ENCODE data around the gene NTRK2.

Gene NTRK2

DNA sequence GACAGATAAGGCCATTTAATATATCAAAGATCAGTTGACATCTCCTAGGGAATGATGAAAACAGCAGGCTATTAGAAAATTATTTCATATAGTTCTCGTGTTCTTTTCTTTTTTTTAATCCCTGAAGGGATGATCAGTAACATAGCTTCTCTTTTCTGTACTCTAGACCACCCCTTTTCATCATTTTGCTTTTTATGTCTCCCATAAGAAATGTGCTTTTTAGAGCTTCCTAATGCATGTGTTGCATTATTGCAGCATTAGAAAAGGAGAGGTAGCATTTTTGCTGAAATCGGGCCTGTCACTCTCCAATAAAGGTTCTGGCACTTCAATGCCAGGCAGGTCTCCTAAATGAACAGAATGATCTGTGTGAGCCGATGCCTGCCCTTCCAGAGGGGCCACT is 143.3 kb downstream of the NTRK2 start:
- H3K4me3 ChIP-seq (ENCODE audit: low read depth, low read length): no peak overlapping the region

DNA sequence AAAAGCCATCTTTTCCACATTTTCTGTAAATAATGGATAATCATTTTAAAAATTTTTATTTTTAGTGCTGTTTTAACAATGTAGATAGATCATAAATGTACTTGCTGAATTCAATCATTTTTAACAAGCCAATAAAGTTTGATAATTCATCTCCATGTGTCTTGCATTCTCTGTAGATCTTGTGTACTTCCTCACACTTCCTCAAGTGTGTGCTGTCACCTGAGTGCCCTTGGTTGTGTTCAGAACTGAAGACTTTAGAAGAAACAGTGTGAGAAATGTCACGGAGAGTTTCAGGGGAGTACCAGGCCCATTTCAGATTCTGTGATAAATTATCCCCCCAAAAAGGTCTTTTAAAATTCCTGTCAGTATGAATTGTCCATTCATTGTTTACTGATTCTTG is 146.0 kb downstream of the NTRK2 start:
- no peak overlapping the region for H3K4me3 ChIP-seq (ENCODE audit: low read depth, low read length)

GRCh38 chr9:84817038-84817437 is 147.5 kb downstream of the NTRK2 start:
- H3K4me3 ChIP-seq (ENCODE audit: low read depth, low read length): no peak overlapping the region

GRCh38 chr9:84818791-84819190 is 149.3 kb downstream of the NTRK2 start:
- no peak overlapping the region for H3K4me3 ChIP-seq (ENCODE audit: low read depth, low read length)

DNA sequence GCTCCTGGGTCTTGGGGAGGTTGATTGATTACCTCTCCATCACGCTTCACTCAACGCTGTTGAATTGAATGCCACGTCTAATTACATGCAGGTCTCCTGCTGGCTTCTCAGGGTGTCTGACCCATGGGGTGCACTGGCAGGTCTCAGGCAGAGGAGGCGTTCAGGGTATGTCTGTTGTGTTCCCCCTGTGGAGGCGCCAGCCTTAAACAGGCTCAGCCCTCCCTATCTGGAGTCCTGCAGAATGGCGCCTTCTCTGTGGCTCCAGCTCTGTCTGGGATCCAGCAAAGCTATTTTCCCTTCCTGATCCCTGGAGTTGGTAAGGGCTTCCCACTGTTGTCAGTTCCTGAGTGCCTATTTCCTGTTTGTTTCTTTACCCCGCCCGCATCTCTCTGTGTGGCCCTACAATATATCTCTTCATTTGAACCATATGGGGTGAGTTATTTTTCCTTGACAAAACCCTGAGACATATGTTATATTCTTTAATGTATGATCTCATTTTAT is 150.0 kb downstream of the NTRK2 start:
- no peak overlapping the region for H3K4me3 ChIP-seq (ENCODE audit: low read depth, low read length)

- H3K4me3 ChIP-seq (ENCODE audit: low read depth, low read length): no peak overlapping the region
Measured at GRCh38 chr9:84821431-84821830, 151.9 kb downstream of the NTRK2 start.

GRCh38 chr9:84822589-84823233 is 153.2 kb downstream of the NTRK2 start:
- H3K4me3 ChIP-seq (ENCODE audit: low read depth, low read length): no peak overlapping the region

DNA sequence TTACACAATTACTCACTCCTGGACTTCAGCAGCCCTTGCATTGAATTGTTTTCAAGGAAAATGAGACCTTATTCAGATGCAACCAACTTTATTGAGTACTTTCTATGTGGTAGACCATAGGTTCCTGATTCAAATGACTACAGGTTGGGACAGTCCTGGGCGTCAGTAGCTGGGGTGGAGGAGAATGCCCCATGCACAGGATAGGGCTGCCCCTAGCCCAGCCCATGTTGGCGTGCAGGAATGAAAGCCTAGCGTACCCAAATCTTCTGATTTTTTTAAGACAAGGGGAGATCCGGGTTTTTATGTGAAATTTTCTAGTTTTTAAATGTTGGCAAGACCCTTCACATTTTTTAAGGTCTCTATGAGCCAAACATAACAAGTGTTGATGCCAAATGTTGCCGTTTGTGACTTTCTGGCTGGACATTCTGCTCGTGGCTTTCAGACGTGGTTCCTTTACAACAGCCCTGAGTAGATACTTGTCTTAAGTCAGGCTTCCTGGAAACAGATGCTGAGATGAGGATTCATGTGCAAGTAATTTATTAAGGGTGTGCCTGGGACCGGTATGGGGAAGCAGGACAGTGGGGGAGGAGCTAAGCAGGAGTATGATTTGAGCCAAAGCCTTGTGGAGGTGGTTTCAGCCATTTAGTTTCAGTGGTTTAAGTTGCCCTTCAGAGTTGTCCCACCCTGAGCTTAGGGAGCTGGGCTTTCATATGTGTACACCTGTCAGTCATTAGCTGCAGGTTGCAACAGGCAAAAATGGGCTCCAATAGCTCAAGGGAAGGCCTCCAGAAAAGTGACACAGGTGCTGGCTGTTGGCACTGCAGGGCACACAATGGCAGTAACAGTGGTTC is 154.1 kb downstream of the NTRK2 start:
- no peak overlapping the region for H3K4me3 ChIP-seq (ENCODE audit: low read depth, low read length)

DNA sequence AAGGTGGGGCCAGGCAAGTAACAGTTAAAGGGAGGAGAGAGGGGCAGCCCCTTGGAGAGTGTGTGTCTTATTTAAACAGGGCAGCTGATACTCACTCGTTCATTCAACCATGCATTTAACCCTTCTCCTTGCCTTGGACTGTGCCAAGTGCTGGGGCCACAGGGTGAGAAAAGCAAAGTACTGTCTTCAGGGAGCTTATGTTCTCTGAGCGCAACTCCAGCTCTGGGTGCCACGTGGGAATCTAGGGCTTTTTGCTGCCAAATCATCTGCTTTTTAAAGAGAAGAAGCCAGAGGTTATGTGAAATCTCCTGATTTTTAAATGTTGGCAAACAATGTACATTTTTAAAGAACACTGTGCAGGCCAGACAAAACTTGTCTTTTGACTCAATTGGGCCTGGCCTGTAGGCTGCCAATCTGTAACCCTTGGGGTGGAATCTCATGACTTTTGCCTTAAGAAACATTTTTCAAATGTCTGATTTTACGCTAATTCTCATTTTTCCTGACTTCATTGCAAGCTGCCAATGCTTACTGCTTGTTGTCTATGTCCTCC is 157.8 kb downstream of the NTRK2 start:
- no peak overlapping the region for H3K4me3 ChIP-seq (ENCODE audit: low read depth, low read length)

GRCh38 chr9:84828046-84828445 is 158.5 kb downstream of the NTRK2 start:
- H3K4me3 ChIP-seq (ENCODE audit: low read depth, low read length): no peak overlapping the region

DNA sequence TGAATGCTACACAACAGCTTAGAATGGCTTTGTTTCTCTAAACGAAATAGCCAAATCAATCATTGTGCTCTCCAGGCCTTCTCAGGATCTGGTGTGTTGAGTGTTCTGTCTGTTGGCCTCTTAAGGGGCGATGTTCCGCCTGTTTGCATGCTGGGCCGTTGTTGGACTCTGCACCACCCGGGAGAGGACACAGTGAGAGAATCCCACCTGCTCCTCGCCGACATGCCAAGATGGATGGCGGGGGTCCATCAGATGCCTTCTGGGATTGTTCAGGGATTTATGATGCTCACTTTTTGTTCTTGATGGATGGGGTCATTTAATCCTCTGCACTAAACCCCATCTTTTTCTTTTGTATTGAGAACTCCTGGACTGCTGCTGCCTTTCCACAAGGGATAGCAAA is 159.9 kb downstream of the NTRK2 start:
- no peak overlapping the region for H3K4me3 ChIP-seq (ENCODE audit: low read depth, low read length)

DNA sequence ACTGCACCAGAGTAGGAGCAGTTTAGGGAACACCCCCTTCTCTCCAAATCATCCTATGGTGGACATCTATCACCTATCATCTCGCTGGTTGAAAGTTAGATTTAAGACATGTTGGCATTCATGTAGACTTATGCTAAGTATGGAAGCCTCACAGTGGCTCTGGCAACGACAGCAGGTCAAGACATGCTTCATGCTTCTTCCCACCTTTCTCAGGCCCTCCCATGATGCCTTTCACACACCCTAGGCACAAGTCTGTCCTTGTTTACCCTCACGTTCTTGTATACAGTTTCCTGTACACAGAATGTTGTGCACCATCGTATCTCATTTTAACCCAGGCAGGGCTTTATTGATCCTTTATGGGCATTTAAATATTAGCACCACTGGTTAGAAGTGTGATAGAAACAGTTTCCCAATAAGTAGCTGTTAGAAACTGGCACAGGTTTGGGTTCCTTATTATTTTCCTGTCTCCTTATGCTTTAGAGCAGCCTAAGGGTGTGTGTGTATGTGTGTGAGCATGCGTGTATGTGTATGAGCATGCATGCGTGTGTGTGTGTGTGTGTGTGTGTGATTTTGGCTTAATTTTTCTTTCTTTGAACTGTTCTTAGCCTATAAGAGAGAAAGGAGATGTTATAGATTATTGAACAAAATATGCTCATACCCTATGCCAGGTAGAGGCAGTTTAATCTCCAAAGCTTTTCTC is 160.6 kb downstream of the NTRK2 start:
- no peak overlapping the region for H3K4me3 ChIP-seq (ENCODE audit: low read depth, low read length)

- H3K4me3 ChIP-seq (ENCODE audit: low read depth, low read length): no peak overlapping the region
Measured at GRCh38 chr9:84831377-84831776, 161.8 kb downstream of the NTRK2 start.

- H3K4me3 ChIP-seq (ENCODE audit: low read depth, low read length): no peak overlapping the region
Measured at GRCh38 chr9:84832453-84832852, 162.9 kb downstream of the NTRK2 start.

GRCh38 chr9:84834426-84834825 is 164.9 kb downstream of the NTRK2 start:
- no peak overlapping the region for H3K4me3 ChIP-seq (ENCODE audit: low read depth, low read length)

GRCh38 chr9:84835745-84836144 is 166.2 kb downstream of the NTRK2 start:
- no peak overlapping the region for H3K4me3 ChIP-seq (ENCODE audit: low read depth, low read length)

DNA sequence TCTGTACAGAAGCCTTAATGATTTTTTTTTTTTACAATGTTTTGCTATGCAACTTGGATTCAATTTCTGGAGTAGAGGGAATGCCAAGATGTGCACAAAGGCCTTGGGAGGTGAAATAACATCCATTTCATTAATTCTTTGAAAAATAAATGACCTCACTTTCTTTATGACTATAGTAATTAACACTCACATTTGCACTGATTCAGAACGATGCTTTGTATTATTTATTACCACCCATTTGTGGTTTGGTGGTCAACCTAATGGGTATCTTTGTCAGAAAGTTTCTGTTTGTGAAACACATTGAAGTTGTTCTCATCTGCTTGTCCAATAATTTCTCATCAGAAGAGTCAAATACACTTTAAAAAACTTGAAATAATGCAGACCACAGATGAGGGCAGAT is 169.3 kb downstream of the NTRK2 start:
- H3K4me3 ChIP-seq (ENCODE audit: low read depth, low read length): no peak overlapping the region

- H3K4me3 ChIP-seq (ENCODE audit: low read depth, low read length): no peak overlapping the region
Measured at GRCh38 chr9:84839541-84839940, 170.0 kb downstream of the NTRK2 start.

DNA sequence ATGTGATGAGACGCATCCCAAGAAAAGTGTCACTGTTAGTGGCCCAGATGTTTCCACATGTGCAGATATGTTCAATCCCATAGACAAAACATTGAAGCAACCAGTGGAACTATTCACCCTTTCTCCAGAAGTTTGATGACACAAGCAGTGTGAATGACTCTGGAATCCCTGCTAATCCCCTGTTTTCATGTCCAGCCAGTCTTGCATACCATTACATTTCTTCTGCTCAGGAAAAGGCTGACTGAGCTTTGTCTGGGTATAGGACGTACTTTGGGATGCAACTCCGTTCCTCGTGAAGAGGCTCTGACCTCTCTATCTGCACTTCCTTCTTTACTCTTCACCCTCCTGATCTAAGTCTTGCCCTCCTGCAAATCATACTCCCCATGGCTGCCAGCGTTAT is 172.4 kb downstream of the NTRK2 start:
- H3K4me3 ChIP-seq (ENCODE audit: low read depth, low read length): no peak overlapping the region

- no peak overlapping the region for H3K4me3 ChIP-seq (ENCODE audit: low read depth, low read length)
Measured at GRCh38 chr9:84843175-84843824, 173.8 kb downstream of the NTRK2 start.

All from iPS-11a (cell line).